MCF 10A (cell line): Measurements from ENCODE around the gene SCYGR1. TPM values are rescaled to one million over a fixed set of nuclear protein-coding genes. Genes with fewer than 3 reads are reported as not detected.

Experiments used
- BruUV-seq: library from RNA; stranded (reverse); fragments of 400-500 nt; replicated peaks from 2 replicates; lab custom pipeline; 2021; lab: Mats Ljungman, UMichigan
- CTCF ChIA-PET: fragments of 300-600 bp; sonication (Branson Sonifier 250); formaldehyde crosslinking; extraction: SDS; loops from one replicate; lab custom pipeline; 2021; ENCODE audit warnings: antibody characterized with exemption, inconsistent platforms; lab: Yijun Ruan, JAX
- POLR2A ChIA-PET: fragments of 300-600, 350-650 bp; sonication (Branson Sonifier 250); formaldehyde crosslinking; extraction: SDS; loops from one replicate; lab custom pipeline; 2020; ENCODE audit warnings: antibody characterized with exemption, inconsistent platforms; lab: Yijun Ruan, JAX
- DNase-seq: peaks from one replicate; pipeline ENCODE4 v3.0.0-alpha.2; 2018; ENCODE audit not compliant: unreplicated experiment
- H3K27ac Mint-ChIP-seq: one replicate; pipeline ENCODE4 v1.8.0; 2022; ENCODE audit warnings: mild to moderate bottlenecking, low read depth, mixed read lengths; ENCODE audit not compliant: unreplicated experiment
- H3K27me3 Mint-ChIP-seq: one replicate; pipeline ENCODE4 v1.8.0; 2022; ENCODE audit warnings: mixed read lengths; ENCODE audit not compliant: insufficient read depth, unreplicated experiment
- H3K36me3 Mint-ChIP-seq: one replicate; pipeline ENCODE4 v1.8.0; 2022; ENCODE audit warnings: mild to moderate bottlenecking, moderate library complexity, mixed read lengths; ENCODE audit not compliant: insufficient read depth, unreplicated experiment
- H3K4me1 Mint-ChIP-seq: one replicate; pipeline ENCODE4 v1.8.0; 2022; ENCODE audit warnings: mixed read lengths; ENCODE audit not compliant: insufficient read depth, unreplicated experiment
- H3K4me3 Mint-ChIP-seq: one replicate; pipeline ENCODE4 v1.8.0; 2022; ENCODE audit warnings: mild to moderate bottlenecking, moderate library complexity, mixed read lengths; ENCODE audit not compliant: unreplicated experiment
- H3K9me3 Mint-ChIP-seq: one replicate; pipeline ENCODE4 v1.8.0; 2022; ENCODE audit warnings: mixed read lengths; ENCODE audit not compliant: unreplicated experiment
- intact Hi-C: fragments of 100-400 bp; cut with micrococcal nuclease; formaldehyde crosslinking; loops from 2 replicates; pipeline ENCODE4 v1.14.1; 2022
- total RNA-seq: library from RNA; stranded (reverse); gene quantifications from 2 replicates; pipeline ENCODE4 v1.2.3, GENCODE V29; 2022
- TF ChIP-seq, protein P1 (sequence below): fragments of 200-600 bp; IDR thresholded peaks from one replicate; pipeline ENCODE4 v1.8.0; 2022; ENCODE audit warnings: antibody characterized with exemption, mild to moderate bottlenecking; ENCODE audit not compliant: unreplicated experiment

Gene SCYGR1
- total RNA-seq, 1 experiment from 2014 or later = not detected

DNA sequence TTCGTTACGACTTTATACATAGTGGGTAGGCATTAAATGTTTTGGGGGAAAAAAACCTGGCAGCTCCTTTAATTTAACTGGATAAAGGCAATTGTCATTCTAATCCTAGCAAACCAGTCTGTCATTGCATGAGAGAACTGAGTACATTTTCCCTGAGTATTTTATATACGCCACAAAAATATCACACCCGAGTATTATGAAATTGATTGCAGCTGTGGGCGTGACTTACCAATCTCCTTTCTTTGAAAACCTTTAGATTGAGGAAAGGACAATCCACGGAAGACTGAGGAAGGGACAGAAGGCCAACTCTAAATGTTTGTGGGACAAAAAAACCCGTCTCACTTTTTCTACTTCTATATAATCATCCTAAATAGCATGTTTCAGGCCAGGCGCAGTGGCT is 17.7 kb downstream of the SCYGR1 start:
- Mint-ChIP-seq H3K27me3 (no peaks in the 10 kb centered on the region), H3K27ac (no peak overlapping the region), H3K4me3 (no peak overlapping the region), H3K36me3 (no peaks in the 10 kb centered on the region), H3K9me3 (no peaks in the 10 kb centered on the region), H3K4me1 (peaks cover 4% of the 10 kb centered on the region)
- intact Hi-C loops = no loop called here
- TF ChIP-seq, protein P1, sequence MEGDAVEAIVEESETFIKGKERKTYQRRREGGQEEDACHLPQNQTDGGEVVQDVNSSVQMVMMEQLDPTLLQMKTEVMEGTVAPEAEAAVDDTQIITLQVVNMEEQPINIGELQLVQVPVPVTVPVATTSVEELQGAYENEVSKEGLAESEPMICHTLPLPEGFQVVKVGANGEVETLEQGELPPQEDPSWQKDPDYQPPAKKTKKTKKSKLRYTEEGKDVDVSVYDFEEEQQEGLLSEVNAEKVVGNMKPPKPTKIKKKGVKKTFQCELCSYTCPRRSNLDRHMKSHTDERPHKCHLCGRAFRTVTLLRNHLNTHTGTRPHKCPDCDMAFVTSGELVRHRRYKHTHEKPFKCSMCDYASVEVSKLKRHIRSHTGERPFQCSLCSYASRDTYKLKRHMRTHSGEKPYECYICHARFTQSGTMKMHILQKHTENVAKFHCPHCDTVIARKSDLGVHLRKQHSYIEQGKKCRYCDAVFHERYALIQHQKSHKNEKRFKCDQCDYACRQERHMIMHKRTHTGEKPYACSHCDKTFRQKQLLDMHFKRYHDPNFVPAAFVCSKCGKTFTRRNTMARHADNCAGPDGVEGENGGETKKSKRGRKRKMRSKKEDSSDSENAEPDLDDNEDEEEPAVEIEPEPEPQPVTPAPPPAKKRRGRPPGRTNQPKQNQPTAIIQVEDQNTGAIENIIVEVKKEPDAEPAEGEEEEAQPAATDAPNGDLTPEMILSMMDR = no peak
- no TSS peak for BruUV-seq
- DNase-seq = no peak
- ChIA-PET CTCF (no interaction called here), POLR2A (interaction anchor here (0.7 kb wide), 1 partner anchor 37 kb away, joined by 3 read pairs; no protein-coding TSS in a partner anchor)

DNA sequence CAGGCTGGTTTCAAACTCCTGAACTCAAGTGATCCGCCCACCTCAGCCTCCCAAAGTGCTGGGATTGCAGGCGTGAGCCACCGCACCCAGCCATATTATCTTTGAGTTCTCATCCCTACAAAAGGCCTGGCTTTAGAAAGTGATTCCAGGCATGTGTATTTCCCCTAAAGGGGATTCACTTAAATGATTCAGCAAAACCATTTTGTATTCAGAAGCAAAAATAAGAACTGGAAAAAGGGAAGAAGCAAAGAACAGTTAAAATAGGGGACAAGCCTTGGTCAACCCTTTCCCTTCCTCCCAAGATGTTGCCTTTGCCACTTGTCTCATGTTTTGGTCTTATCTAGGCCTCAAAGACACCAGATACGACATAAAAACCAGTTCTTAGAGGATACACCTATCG is 19.2 kb downstream of the SCYGR1 start:
- no peak overlapping the region for H3K4me3 Mint-ChIP-seq
- no peaks in the 10 kb centered on the region for H3K36me3 Mint-ChIP-seq
- peaks cover 4% of the 10 kb centered on the region for H3K4me1 Mint-ChIP-seq

DNA sequence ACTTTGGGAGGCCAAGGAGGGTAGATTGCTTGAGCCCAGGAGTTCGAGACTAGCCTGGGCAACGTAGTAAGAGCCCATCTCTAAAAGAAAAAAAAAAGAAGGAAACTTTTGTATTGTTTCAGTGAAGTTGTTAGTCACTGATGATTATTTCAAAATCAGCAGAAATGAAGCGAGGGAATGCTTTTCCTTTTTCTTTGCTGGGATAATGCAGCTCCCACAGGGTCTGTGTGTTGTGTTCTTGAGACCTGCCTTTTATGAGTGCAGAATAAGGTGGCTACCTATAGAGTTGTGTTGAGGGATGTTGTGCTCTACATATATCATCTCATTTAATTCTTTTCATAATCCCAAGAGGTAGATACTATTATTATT is 20.3 kb downstream of the SCYGR1 start:
- TF ChIP-seq, protein P1 = no peak
- Mint-ChIP-seq H3K4me3 (no peak overlapping the region), H3K27me3 (no peaks in the 10 kb centered on the region), H3K4me1 (peaks cover 4% of the 10 kb centered on the region), H3K9me3 (no peaks in the 10 kb centered on the region), H3K27ac (peak overlapping the region; percentile 65), H3K36me3 (no peaks in the 10 kb centered on the region)
- BruUV-seq = no TSS peak
- DNase-seq = no peak
- CTCF ChIA-PET = interaction anchor here (0.6 to 0.7 kb wide), 2 partner anchors 15 to 503 kb away, joined by 3 read pairs; no protein-coding TSS in a partner anchor
- POLR2A ChIA-PET = interaction anchor here (0.6 to 1.9 kb wide), 4 partner anchors 11 to 495 kb away, joined by 3 to 8 read pairs (median 4); no protein-coding TSS in a partner anchor
- intact Hi-C loops = loop anchor here (2.0 kb wide), 1 partner anchor 39 kb away; no protein-coding TSS in a partner anchor

More for the DNA sequence above, 19.2 kb downstream of the SCYGR1 start:
- Mint-ChIP-seq H3K9me3 (no peaks in the 10 kb centered on the region), H3K27ac (no peak overlapping the region), H3K27me3 (no peaks in the 10 kb centered on the region)
- CTCF ChIA-PET = no interaction called here
- BruUV-seq = no TSS peak
- POLR2A ChIA-PET = no interaction called here
- DNase-seq = no peak
- intact Hi-C loops = no loop called here
- TF ChIP-seq, protein P1 = no peak

DNA sequence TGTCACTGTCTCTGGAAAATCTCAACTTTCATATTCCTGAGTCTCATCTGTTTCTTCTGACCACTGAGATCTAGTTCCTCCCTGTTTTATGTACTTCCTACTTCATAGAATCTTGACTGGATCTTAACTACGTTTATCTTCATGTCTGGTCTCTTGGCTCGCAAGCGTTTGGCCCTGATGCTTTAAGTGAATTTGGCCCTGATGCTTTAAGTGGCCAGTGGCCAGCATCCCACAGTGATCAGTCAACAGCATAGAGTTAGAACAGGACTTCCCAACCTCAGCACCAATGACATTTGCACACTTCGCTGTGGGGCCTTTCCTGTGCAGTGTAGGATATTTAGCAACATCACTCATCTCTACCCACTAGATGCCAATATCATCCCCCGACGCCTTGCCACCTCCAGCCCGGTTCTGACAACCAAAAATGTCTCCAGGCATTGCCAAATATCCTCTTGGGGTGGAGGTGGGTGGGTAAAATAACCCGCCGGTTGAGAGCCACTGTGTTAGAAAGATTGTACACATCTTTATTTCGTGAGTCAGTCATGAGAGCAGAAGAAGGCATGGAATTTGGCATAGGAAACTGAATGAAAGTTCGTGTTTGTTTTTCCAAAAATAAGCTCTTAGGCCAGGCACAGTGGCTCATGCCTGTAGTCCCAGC is 20.9 kb downstream of the SCYGR1 start:
- Mint-ChIP-seq H3K4me1 (peaks cover 5% of the 10 kb centered on the region), H3K4me3 (no peak overlapping the region), H3K9me3 (no peaks in the 10 kb centered on the region), H3K27ac (peak overlapping the region; percentile 65), H3K27me3 (no peaks in the 10 kb centered on the region), H3K36me3 (no peaks in the 10 kb centered on the region)
- peak; percentile 93 for DNase-seq
- BruUV-seq = no TSS peak
- TF ChIP-seq, protein P1 = no peak
- POLR2A ChIA-PET = interaction anchor here (0.6 to 1.9 kb wide), 4 partner anchors 12 to 496 kb away, joined by 3 to 8 read pairs (median 4); no protein-coding TSS in a partner anchor
- intact Hi-C loops = loop anchor here (2.0 kb wide), 1 partner anchor 40 kb away; no protein-coding TSS in a partner anchor
- CTCF ChIA-PET = interaction anchor here (0.6 to 0.7 kb wide), 2 partner anchors 15 to 353 kb away, joined by 3 read pairs; no protein-coding TSS in a partner anchor
